ENCODE data around the gene SNX20.

Gene SNX20

GRCh38 chr16:50679266-50679665 is 1.8 kb downstream of the SNX20 start:
- no peak for DNase-seq

- no peak for DNase-seq
Measured at GRCh38 chr16:50678531-50678930, 2.6 kb downstream of the SNX20 start.

- no peak for DNase-seq
Measured at GRCh38 chr16:50677351-50677750, 3.8 kb downstream of the SNX20 start.

DNA sequence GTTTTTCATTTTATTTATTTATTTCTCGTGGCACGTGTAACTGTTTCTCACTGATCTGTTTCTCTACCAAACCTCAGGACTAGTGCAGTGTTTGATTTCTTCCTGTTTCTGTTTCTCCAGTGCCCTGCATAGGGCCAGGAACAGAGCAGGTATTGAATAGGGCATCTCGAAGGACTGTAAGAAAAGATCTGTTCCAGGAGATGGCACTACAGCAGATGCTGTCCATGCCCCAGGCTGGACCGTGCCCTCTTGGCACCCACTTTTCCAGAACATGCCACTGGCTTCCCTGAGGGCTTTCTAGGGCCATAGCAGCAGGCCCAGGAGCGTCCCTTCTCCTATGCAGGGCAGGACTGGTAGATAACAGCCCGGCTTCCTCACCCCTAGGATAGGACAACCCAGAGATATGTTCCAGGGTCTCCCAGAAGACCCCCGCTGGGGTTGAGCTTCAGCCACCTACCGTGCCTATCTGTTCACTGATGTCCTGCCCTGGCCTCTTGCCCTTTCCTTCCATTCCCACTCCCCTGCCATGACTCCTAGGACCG is 4.4 kb downstream of the SNX20 start:
- no peak for DNase-seq

GRCh38 chr16:50675686-50676610 is 5.2 kb downstream of the SNX20 start:
- DNase-seq = no peak

DNA sequence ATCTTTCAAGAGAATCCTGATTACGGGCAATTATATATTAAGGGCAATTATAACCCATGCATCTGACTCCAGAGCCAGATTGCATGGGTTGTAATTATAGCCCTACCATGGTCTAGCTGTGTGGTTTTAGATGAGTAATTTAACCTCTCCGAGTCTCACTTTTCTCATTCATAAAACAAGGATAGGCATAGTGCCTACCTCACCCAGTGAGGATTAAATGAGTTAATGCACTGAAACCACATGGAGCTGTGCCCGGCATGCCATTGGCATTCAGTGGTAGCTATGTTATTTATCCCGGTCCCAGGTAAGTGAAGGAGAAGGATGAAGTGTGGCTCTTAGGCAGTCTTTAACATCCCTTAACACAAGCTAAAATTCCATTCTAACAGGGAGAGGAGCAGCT is 6.3 kb downstream of the SNX20 start:
- DNase-seq = no peak

DNA sequence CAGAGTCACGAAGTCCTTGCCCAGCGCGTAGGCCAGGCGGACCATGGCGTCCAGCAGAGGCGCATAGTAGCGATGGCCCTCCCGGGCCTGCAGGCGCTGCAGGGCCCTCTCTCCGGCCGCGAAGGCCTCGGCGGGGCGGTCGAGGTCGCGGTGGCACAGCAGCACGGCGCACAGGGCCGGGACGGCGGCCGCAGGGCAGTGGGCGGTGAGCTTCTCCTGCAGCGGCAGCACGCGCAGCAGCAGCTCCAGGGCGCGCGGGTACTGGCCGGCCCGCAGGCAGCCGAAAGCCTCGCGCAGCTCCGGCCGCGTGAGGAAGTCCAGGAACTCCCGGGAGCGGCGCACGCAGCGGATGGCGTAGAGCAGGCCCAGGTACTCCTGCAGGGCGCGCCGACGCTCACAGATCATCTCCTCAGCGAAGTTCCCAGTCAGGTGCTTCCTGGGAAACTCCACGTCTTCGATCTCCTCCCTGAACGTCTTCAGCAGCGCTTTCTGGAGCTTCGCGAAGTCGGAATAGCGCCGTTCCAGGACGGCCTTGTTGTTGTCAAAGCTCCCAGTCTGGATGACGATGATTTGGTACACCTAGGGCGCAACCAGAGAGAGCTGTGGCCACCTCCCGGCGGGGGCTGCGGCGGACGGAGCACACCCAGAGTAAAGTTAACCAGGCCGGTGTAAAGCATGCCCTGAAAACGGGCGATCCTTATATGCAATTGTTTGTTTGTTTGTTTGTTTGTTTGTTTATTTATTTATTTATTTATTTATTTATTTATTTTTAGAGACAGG is 7.4 kb downstream of the SNX20 start:
- no peak for DNase-seq

GRCh38 chr16:50671644-50672260 is 9.4 kb downstream of the SNX20 start:
- peak in 2 of 4 experiments; percentile 9 to 25 for DNase-seq

- DNase-seq = no peak
Measured at GRCh38 chr16:50670476-50670875, 10.6 kb downstream of the SNX20 start.

- DNase-seq = no peak
Measured at GRCh38 chr16:50669741-50670140, 11.4 kb downstream of the SNX20 start.

DNA sequence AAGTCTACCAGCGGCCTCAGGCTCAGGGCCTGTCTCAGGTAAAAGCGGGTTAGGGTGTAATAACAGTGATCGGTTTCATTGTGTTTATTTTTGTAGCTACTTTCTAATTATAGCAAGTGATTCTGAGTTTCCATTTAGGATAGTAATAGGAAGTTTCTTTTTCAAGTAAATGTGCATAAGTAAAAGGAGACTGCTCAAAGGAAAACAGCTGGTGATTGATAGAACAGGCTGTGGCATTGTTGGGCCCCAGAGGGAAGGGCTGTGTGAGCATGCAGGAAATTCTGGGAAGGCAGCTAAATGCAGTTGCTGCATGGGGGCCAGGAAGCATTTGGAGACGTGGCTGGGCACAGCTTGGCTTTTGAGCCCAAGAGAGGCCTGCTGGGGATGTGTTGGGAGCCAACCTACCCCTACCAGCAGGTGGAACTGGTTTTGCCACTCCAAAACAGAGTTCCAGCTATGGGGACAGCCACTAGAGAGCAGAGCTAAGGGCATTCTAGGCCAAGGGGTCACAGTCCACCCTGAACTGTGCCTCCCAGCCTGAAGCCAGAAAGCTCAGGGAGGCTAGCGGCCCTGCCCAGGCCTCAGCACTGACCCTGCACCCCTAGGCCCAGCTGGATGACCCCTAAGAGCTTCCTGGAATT is 12.6 kb downstream of the SNX20 start:
- no peak for DNase-seq

- DNase-seq = no peak
Measured at GRCh38 chr16:50667497-50668367, 13.4 kb downstream of the SNX20 start.

DNA sequence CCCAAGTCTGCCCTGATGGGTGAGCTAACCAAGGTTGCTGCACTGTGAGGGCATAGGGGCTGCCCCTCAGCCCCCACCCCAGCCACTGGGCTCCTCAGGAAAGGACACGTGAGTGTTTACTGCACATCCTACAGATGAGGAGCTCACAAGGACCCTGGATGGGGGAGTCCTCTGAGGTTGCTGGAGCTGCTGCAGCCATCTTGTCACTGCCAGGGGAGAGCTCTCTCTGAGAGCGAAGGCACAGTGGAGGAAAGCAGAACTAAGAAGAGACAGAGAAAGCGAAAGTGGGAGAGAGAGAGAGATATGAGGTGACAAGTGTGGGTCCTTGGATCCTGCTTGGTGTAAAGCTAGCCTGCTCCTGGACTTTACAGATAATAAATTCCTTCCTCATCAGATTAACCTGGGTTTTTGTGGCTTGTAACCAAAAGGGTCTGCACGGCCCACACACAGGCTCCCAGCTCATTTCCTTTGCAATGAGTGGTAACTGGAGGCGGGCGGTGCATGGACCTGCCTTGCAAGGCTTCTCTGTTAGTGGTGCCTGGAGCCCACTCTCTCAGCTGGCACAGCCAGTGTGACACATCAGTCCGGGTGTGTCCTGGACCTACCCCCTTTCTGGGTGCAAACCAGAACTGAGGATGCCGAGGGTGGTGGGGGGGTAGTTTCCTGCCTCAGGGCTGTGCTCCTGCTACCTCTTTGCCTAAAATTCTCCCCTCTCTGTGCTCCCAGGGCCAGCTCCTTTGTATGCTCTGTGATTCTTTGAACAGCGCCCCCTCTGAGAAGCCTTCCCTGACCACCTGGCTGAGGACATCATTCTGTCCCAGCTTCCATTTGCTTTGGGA is 14.2 kb downstream of the SNX20 start:
- DNase-seq = peak in 2 of 4 experiments; percentile 5 to 45

DNA sequence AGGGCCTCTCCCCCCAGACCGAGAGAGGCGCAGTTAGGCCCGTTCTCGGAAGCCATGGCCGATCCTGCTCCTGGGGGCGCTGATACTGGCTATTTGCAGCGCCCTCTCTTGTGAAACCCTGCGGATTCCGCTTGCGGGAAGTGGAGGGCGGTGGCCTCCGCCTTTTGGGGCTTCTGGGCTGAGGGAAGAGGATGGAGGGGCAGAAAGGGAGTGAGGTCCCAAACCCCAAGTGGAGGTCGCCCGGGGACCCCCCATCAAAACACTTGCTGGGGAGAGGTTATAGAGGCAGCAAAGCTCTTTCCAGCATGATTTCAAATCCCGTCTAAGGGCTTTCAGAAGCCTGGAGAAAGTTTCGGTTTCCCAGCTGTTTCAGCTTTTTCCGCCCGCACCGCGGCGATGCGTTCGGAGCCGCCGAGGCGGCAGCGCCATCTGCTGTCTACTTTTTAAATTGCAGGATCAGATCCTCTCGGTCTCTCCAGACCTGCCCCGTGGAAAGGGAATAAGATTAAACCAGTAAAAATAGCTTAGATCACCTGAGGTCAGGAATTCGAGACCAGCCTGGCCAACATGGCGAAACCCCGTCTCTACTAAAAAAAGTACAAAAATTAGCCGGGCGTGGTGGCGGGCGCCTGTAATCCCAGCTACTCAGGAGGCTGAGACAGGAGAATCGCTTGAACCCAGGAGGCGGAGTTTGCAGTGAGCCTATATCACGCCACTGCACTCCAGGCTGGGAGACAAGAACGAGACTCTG is 15.8 kb downstream of the SNX20 start:
- DNase-seq = peak; percentile 48 to 85 (median 73)

GRCh38 chr16:50664270-50664669 is 16.8 kb downstream of the SNX20 start:
- no peak for DNase-seq

- no peak for DNase-seq
Measured at GRCh38 chr16:50662306-50662940, 18.7 kb downstream of the SNX20 start.

GRCh38 chr16:50659806-50660205 is 21.3 kb downstream of the SNX20 start:
- no peak for DNase-seq

DNA sequence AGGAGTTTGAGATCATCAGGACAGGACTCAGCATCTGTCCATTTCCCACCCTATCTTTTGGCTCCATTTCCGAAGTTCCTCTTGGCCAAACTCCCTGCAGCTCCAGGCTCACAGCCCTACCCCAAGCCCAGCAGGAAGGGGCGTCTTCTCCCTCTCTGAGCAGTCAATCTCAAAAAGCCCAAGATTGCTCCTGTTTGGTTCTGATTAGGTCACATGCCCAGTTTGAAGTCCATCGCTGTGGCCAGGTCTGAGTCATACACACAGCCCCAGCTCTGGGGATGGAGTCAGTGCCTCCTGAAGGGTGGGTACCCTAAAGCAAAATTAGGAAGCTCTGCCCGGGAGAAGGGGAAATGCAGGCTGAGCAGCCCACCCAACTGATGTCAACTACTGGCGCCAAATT is 23.9 kb downstream of the SNX20 start:
- no peak for DNase-seq

DNA sequence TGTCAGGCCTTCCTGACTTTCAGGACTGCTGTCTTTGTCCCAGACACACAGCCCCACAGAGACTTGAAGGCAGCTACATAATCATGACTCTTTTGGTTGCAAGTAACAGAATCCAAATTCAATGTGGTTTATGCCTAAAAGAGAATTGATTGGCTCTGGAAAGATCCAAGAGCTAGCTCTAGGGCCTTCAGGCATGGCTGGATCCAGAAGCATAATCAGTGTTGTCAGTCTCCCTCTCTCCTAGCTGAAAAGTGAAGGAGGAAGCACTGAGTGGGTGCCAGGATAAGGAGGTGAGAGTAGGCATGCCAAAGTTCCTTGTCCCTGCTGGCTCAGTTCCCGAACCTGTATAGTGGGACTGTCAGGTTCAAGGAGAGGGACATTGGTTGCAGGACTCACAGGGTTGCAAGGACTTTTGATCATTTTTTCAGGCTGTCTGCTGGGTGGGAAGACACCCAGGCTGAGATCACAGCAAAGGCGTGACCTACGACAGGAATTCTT is 25.5 kb downstream of the SNX20 start:
- DNase-seq = no peak
